ENCODE results near the gene PML.

PML gene

DNA sequence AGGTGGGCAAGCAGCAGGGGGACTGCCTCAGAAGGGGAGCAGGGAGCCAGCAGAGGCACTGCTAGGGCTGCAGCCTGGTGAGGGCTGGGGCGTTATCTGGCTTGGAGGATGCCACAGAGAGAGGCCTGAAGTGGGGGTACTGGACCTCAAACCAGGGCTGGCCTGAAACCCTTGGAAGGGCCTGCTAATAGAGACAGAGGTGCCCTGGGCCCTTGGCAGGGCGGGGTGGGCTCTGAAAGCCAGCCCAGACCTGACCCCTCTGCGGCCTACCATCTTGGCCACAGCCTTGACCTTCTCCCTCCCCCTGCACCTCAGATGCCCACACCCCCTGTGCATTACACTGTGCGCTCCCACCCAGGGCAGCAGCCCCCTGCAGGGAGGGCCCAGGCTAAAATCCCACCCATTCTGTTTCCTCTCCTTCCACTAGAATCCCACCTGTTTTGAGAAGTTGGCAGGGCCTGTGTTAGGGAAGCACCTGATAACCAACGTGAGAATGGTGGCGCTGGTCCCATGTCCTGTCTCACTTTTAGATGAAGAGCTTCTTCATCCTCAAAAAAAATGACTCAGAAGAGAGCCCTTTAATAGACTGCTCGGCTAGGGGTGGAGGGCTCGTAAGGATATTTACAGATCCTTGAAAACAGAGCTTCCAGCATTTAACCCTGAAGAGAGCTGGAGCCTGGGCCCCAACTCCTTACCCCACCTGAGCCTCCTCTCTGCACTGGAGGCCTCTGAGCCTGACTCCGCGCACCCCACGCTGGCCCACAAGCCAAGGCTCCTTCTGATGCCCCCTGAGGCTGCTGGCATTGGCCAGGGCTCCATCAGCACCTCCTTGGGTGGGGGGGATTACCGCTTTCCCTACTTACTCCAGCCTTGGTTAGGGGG lies 38.4 kb upstream of the PML start:
- Histone ChIP-seq H3K27ac (no peak overlapping the region), H3K4me3 (ENCODE audit: low read depth, low read length) (no peak overlapping the region), H3K27me3 (replicated peaks) (no peaks in the 10 kb centered on the region), H3K36me3 (replicated peaks) (peaks cover 7% of the 10 kb centered on the region)
- no peak for TF ChIP-seq CTCF (IDR thresholded peaks at IDR 0.05; ENCODE audit: low read depth, low read length, missing control alignments)
- no peak for DNase-seq
- in situ Hi-C loops (cut with HindIII; ENCODE audit: low pct_ligation_motif_present, low sequenced_read_pairs): no loop called here

GRCh38 chr15:73956743-73957135 lies 37.8 kb upstream of the PML start:
- in situ Hi-C loops (cut with HindIII; ENCODE audit: low pct_ligation_motif_present, low sequenced_read_pairs): no loop called here
- no peak overlapping the region for H3K4me3 ChIP-seq (ENCODE audit: low read depth, low read length)
- H3K27ac ChIP-seq: no peak overlapping the region
- no peak for TF ChIP-seq CTCF (IDR thresholded peaks at IDR 0.05; ENCODE audit: low read depth, low read length, missing control alignments)
- H3K27me3 ChIP-seq (replicated peaks): no peaks in the 10 kb centered on the region
- H3K36me3 ChIP-seq (replicated peaks): peaks cover 7% of the 10 kb centered on the region
- peak; percentile 91 for DNase-seq

DNA sequence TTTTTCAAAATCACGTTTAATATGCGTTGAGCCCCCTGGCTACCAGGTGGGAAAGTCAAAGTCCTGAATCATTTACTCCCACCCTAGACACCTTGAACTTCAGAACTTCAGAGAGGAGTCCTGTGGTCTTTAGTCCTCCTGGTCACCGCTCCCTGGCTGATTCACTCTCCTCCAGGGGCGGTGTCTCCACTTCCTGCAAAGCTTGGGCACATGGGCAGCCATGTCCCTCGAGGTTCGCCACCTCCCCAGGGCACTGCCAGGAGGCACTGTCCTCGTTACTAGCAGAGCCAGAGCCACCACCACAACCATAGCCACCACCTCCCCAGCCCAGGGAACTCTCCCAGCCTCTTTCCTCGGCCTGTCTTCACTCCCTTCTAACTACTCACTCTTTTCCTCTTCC lies 37.2 kb upstream of the PML start:
- no peak for DNase-seq
- in situ Hi-C loops (cut with HindIII; ENCODE audit: low pct_ligation_motif_present, low sequenced_read_pairs): no loop called here
- Histone ChIP-seq H3K27ac (no peak overlapping the region), H3K36me3 (replicated peaks) (peaks cover 4% of the 10 kb centered on the region), H3K27me3 (replicated peaks) (no peaks in the 10 kb centered on the region), H3K4me3 (ENCODE audit: low read depth, low read length) (no peak overlapping the region)
- no peak for TF ChIP-seq CTCF (IDR thresholded peaks at IDR 0.05; ENCODE audit: low read depth, low read length, missing control alignments)

- no peak overlapping the region for H3K4me3 ChIP-seq (ENCODE audit: low read depth, low read length)
- no peaks in the 10 kb centered on the region for H3K36me3 ChIP-seq (replicated peaks)
- TF ChIP-seq CTCF (IDR thresholded peaks at IDR 0.05; ENCODE audit: low read depth, low read length, missing control alignments): no peak
- no peak for DNase-seq
- in situ Hi-C loops (cut with HindIII; ENCODE audit: low pct_ligation_motif_present, low sequenced_read_pairs): no loop called here
- no peak overlapping the region for H3K27ac ChIP-seq
- H3K27me3 ChIP-seq (replicated peaks): no peaks in the 10 kb centered on the region
Measured at GRCh38 chr15:73957785-73958184, 36.7 kb upstream of the PML start.

DNA sequence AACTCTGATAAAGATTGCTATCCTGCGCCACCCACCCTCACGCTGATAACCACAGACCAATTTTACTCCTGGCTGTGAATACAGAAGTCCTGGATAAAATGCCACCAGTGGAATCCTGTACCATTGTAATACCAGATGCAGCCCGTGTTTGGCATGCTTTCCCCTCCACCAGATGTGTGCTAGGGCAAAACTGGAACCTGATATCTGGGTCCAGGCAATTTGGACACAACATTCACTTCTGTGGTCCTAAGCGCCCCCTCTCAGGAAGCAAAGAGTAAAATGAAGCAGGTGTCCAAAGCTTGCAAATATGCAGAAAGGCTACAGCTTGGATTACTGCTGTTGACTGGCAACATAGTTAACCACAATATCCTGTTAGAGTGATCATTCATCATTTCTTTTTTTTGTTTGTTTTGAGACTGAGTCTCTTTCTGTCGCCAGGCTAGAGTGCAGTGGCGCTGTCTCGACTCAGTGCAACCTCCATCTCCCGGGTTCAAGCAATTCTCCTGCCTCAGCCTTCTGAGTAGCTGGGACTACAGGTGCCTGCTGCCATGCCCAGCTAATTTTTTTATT lies 35.4 kb upstream of the PML start:
- H3K27me3 ChIP-seq (replicated peaks): no peaks in the 10 kb centered on the region
- in situ Hi-C loops (cut with HindIII; ENCODE audit: low pct_ligation_motif_present, low sequenced_read_pairs): no loop called here
- H3K4me3 ChIP-seq (ENCODE audit: low read depth, low read length): no peak overlapping the region
- H3K27ac ChIP-seq: no peak overlapping the region
- no peak for DNase-seq
- no peaks in the 10 kb centered on the region for H3K36me3 ChIP-seq (replicated peaks)
- TF ChIP-seq CTCF (IDR thresholded peaks at IDR 0.05; ENCODE audit: low read depth, low read length, missing control alignments): no peak

Data from brain microvascular endothelial cell (primary cell).